SK-N-SH treated with all-trans-retinoic acid at 6 μM for 48 hours (cell line): Measurements from ENCODE around the gene KCNQ5.

ENCODE experiments used
- BACH2 ChIP-seq: fragments of 250-450 bp; sonication (Bioruptor Pico); IDR thresholded peaks from 2 replicates; pipeline ENCODE4 v1.9.0; 2021; ENCODE audit warnings: mild to moderate bottlenecking, borderline replicate concordance
- CSRNP3 ChIP-seq: fragments of 250-450 bp; sonication (Bioruptor Pico); IDR thresholded peaks from 2 replicates; pipeline ENCODE4 v1.5.1; 2021; ENCODE audit warnings: mild to moderate bottlenecking, moderate library complexity
- PATZ1 ChIP-seq: fragments of 250-450 bp; sonication (Bioruptor Pico); IDR thresholded peaks from 2 replicates; pipeline ENCODE4 v1.8.0; 2020; ENCODE audit warnings: mild to moderate bottlenecking, moderate library complexity, borderline replicate concordance
- POU6F1 ChIP-seq: fragments of 250-450 bp; sonication (Bioruptor Pico); IDR thresholded peaks from 2 replicates; pipeline ENCODE4 v1.8.0; 2021; ENCODE audit warnings: low read depth, mild to moderate bottlenecking, moderate library complexity, borderline replicate concordance
- TOX ChIP-seq: fragments of 250-450 bp; sonication (Bioruptor Pico); IDR thresholded peaks from 2 replicates; pipeline ENCODE4 v1.8.0; 2021; ENCODE audit warnings: mild to moderate bottlenecking, moderate library complexity, borderline replicate concordance
- ZFP3 ChIP-seq: fragments of 250-450 bp; sonication (Bioruptor Pico); IDR thresholded peaks from 2 replicates; pipeline ENCODE4 v1.5.0; 2020; ENCODE audit warnings: mild to moderate bottlenecking, moderate library complexity

GRCh38 chr6:72669324-72669723, 47.5 kb downstream of the KCNQ5 start:
- TF ChIP-seq PATZ1 (CRISPR knock-in tag): no peak
- TF ChIP-seq ZFP3 (CRISPR knock-in tag): no peak
- TF ChIP-seq BACH2 (CRISPR knock-in tag): no peak
- no peak for TF ChIP-seq TOX
- no peak for TF ChIP-seq CSRNP3 (CRISPR knock-in tag)
- TF ChIP-seq POU6F1 (CRISPR knock-in tag): no peak
